H9 (cell line): ENCODE results near the gene KCTD1. TPM values are rescaled to one million over a fixed set of nuclear protein-coding genes. Genes with fewer than 3 reads are reported as not detected.

Experiments
- DNase-seq: peaks from one replicate; pipeline ENCODE4 v3.0.0-alpha.2; 2017
- H2AFZ ChIP-seq: one replicate; pipeline ENCODE4 v1.6.1; 2013; ENCODE audit warnings: mild to moderate bottlenecking, low read length, control low read depth, moderate library complexity
- H2AK5ac ChIP-seq: 2 replicates; pipeline ENCODE4 v1.6.1; 2013; ENCODE audit warnings: low read length, control low read depth, mixed read lengths; ENCODE audit not compliant: insufficient read length
- H2BK120ac ChIP-seq: one replicate; pipeline ENCODE4 v1.6.1; 2013; ENCODE audit warnings: low read depth, mild to moderate bottlenecking, low read length, control low read depth, inconsistent platforms; ENCODE audit not compliant: poor library complexity, severe bottlenecking
- H2BK12ac ChIP-seq: 2 replicates; pipeline ENCODE4 v1.6.1; 2013; ENCODE audit warnings: low read length, control low read depth, mixed read lengths, low read depth; ENCODE audit not compliant: insufficient read length
- H2BK15ac ChIP-seq: 2 replicates; pipeline ENCODE4 v1.6.1; 2013; ENCODE audit warnings: low read depth, low read length, control low read depth
- H2BK20ac ChIP-seq: one replicate; pipeline ENCODE4 v1.6.1; 2013; ENCODE audit warnings: low read depth, mild to moderate bottlenecking, low read length, control low read depth, inconsistent platforms; ENCODE audit not compliant: poor library complexity, severe bottlenecking
- H2BK5ac ChIP-seq: 2 replicates; pipeline ENCODE4 v1.6.1; 2013; ENCODE audit warnings: low read length, control low read depth, mixed read lengths; ENCODE audit not compliant: insufficient read length
- H3K14ac ChIP-seq: 2 replicates; pipeline ENCODE4 v1.6.1; 2013; ENCODE audit warnings: low read length, control low read depth; ENCODE audit not compliant: insufficient read depth
- H3K18ac ChIP-seq: 2 replicates; pipeline ENCODE4 v1.6.1; 2013; ENCODE audit warnings: low read depth, mild to moderate bottlenecking, mixed read lengths, low read length, control low read depth; ENCODE audit not compliant: insufficient read length
- H3K23ac ChIP-seq: 2 replicates; pipeline ENCODE4 v1.6.1; 2013; ENCODE audit warnings: low read length, control low read depth, mixed read lengths, low read depth; ENCODE audit not compliant: insufficient read length
- H3K23me2 ChIP-seq: 2 replicates; pipeline ENCODE4 v1.6.1; 2013; ENCODE audit warnings: low read depth, mild to moderate bottlenecking, mixed read lengths, low read length, control low read depth; ENCODE audit not compliant: insufficient read length, poor library complexity, severe bottlenecking
- H3K27ac ChIP-seq: 2 replicates; pipeline ENCODE4 v1.5.1; 2013; ENCODE audit warnings: low read length, control low read depth, mixed read lengths, low read depth; ENCODE audit not compliant: insufficient read length
- H3K27me3 ChIP-seq: 2 replicates; pipeline ENCODE4 v1.6.1; 2013; ENCODE audit warnings: low read length, control low read depth, inconsistent platforms; ENCODE audit not compliant: insufficient read depth
- H3K4ac ChIP-seq: 2 replicates; pipeline ENCODE4 v1.6.1; 2013; ENCODE audit warnings: low read depth, mild to moderate bottlenecking, control low read depth, inconsistent platforms, low read length, moderate library complexity
- H3K4me1 ChIP-seq: 2 replicates; pipeline ENCODE4 v1.6.1; 2013; ENCODE audit warnings: low read length, control low read depth, inconsistent platforms; ENCODE audit not compliant: insufficient read depth
- H3K4me2 ChIP-seq: 2 replicates; pipeline ENCODE4 v1.6.1; 2013; ENCODE audit warnings: low read length, control low read depth, mixed read lengths; ENCODE audit not compliant: insufficient read length, insufficient read depth
- H3K56ac ChIP-seq: 2 replicates; pipeline ENCODE4 v1.6.1; 2013; ENCODE audit warnings: low read depth, mild to moderate bottlenecking, mixed read lengths, low read length, control low read depth; ENCODE audit not compliant: insufficient read length
- H3K79me1 ChIP-seq: 2 replicates; pipeline ENCODE4 v1.6.1; 2013; ENCODE audit warnings: low read depth, mild to moderate bottlenecking, moderate library complexity, low read length, control low read depth, inconsistent platforms; ENCODE audit not compliant: insufficient read depth, poor library complexity, severe bottlenecking
- H3K79me2 ChIP-seq: 2 replicates; pipeline ENCODE4 v1.6.1; 2013; ENCODE audit warnings: low read length, control low read depth, inconsistent platforms; ENCODE audit not compliant: insufficient read depth
- H3K9ac ChIP-seq: 2 replicates; pipeline ENCODE4 v1.6.1; 2013; ENCODE audit warnings: low read length, control low read depth, mixed read lengths; ENCODE audit not compliant: insufficient read length; ENCODE audit errors: extremely low read depth
- H3K9me3 ChIP-seq: one replicate; pipeline ENCODE4 v1.6.1; 2013; ENCODE audit warnings: low read depth, low read length, inconsistent platforms; ENCODE audit not compliant: control insufficient read depth
- H3T11ph ChIP-seq: one replicate; pipeline ENCODE4 v1.6.1; 2013; ENCODE audit warnings: mild to moderate bottlenecking, low read length, control low read depth, inconsistent platforms
- H4K20me1 ChIP-seq: one replicate; pipeline ENCODE4 v1.6.1; 2013; ENCODE audit not compliant: control insufficient read depth, insufficient read length, insufficient read depth
- H4K5ac ChIP-seq: 2 replicates; pipeline ENCODE4 v1.6.1; 2013; ENCODE audit warnings: low read depth, mild to moderate bottlenecking, mixed read lengths, low read length, control low read depth; ENCODE audit not compliant: insufficient read length
- H4K8ac ChIP-seq: replicated peaks from 2 replicates; pipeline ENCODE4 v1.6.1; 2013; ENCODE audit warnings: low read length, control low read depth, mixed read lengths, low read depth; ENCODE audit not compliant: insufficient read length
- H4K91ac ChIP-seq: 2 replicates; pipeline ENCODE4 v1.6.1; 2013; ENCODE audit warnings: low read depth, mild to moderate bottlenecking, moderate library complexity, mixed read lengths, low read length, control low read depth; ENCODE audit not compliant: insufficient read length
- H3K27ac Mint-ChIP-seq, 3 experiments: 2 replicates in 2 of 3; 3 replicates in 1 of 3; pipeline ENCODE4 v1.8.0; 2020 to 2021; ENCODE audit warnings: mixed read lengths in 3 of 3, mild to moderate bottlenecking in 1 of 3, moderate library complexity in 1 of 3
- H3K27me3 Mint-ChIP-seq: 2 replicates; pipeline ENCODE4 v1.8.0; 2021; ENCODE audit warnings: low read depth, mild to moderate bottlenecking, moderate library complexity, mixed read lengths
- H3K36me3 Mint-ChIP-seq, 3 experiments: 2 replicates in 2 of 3; 3 replicates in 1 of 3; pipeline ENCODE4 v1.8.0; 2020 to 2021; ENCODE audit warnings: low read depth in 3 of 3, mixed read lengths in 3 of 3; ENCODE audit not compliant: insufficient read depth in 1 of 3
- H3K4me1 Mint-ChIP-seq, 2 experiments: 2 replicates each; pipeline ENCODE4 v1.8.0; 2020; ENCODE audit warnings: mixed read lengths in 2 of 2
- H3K4me3 Mint-ChIP-seq, 2 experiments: 2 replicates in 1 of 2; 3 replicates in 1 of 2; pipeline ENCODE4 v1.8.0; 2020 to 2021; ENCODE audit warnings: mild to moderate bottlenecking in 2 of 2, mixed read lengths in 2 of 2, moderate library complexity in 1 of 2
- H3K9me3 Mint-ChIP-seq, 2 experiments: 2 replicates in 1 of 2; 3 replicates in 1 of 2; pipeline ENCODE4 v1.8.0; 2020; ENCODE audit warnings: mild to moderate bottlenecking in 2 of 2, mixed read lengths in 2 of 2, moderate library complexity in 1 of 2
- CTCF ChIP-seq: fragments of 200-600 bp; sonication (generic); conservative IDR thresholded peaks from 3 replicates; pipeline ENCODE4 v1.8.0; 2021; ENCODE audit warnings: antibody characterized with exemption, mild to moderate bottlenecking
- WGBS: extraction: QIAGEN DNeasy Blood & Tissue Kit; methylation state at CpG from one replicate; pipeline ENCODE4 v1.1.7; 2013; ENCODE audit warnings: missing lambda C conversion rate, low lambda C conversion rate, mixed read lengths; ENCODE audit not compliant: insufficient read length; ENCODE audit errors: extremely low coverage; 5-methylcytosine and 5-hydroxymethylcytosine counted together
- total RNA-seq: library from RNA; stranded (reverse); gene quantifications from 2 replicates; pipeline ENCODE4 v1.2.1, GENCODE V29; 2021

The KCTD1 gene
- total RNA-seq, 1 experiment from 2014 or later, result 10.8 TPM

DNA sequence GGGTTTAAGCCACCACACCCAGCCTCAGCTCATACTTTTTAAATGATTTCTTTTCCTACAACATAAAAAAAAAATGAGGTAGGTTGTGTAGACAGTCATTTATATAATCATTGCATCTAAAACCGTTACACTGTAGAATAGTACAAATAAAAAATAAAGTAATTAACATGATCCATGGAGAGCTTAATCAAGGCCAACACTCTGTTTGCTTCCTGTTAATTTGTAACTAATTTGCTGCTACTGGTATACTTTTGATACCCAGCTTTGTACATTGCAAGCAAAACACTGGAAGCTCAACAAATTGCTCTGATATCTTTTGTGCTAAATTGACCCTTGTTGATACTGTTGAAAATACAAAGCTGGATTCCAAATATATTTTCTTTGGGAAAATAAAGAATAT, 20.2 kb upstream of the KCTD1 start:
- Histone ChIP-seq H3K79me2 (no peaks in the 10 kb centered on the region), H3K18ac (no peak overlapping the region), H3K23ac (no peak overlapping the region), H3K9me3 (no peaks in the 10 kb centered on the region), H4K20me1 (no peaks in the 10 kb centered on the region), H3K79me1 (no peaks in the 10 kb centered on the region), H2BK15ac (no peak overlapping the region), H2BK20ac (no peak overlapping the region), H3K4ac (no peak overlapping the region), H3K4me2 (no peak overlapping the region), H3K56ac (no peak overlapping the region), H3K14ac (no peak overlapping the region), H3K27ac (no peak overlapping the region), H4K91ac (no peak overlapping the region), H3K4me1 (no peaks in the 10 kb centered on the region; the same call in 1 of the 2 replicates), H2AK5ac (no peak overlapping the region), H4K8ac (no peak overlapping the region), H4K5ac (no peak overlapping the region), H2BK120ac (no peak overlapping the region), H3K27me3 (no peaks in the 10 kb centered on the region; the same call in 1 of the 2 replicates), H2BK5ac (no peak overlapping the region), H2BK12ac (no peak overlapping the region), H2AFZ (no peak overlapping the region), H3K23me2 (no peaks in the 10 kb centered on the region), H3T11ph (no peak overlapping the region), H3K9ac (no peak overlapping the region)
- no peak for DNase-seq
- TF ChIP-seq CTCF, result no peak
- Mint-ChIP-seq H3K9me3 (no peaks in the 10 kb centered on the region), H3K4me3 (no peak overlapping the region), H3K4me1 (peaks cover 28 to 37% of the 10 kb centered on the region in 2 experiments), H3K27ac (no peak overlapping the region), H3K36me3 (no peaks in the 10 kb centered on the region), H3K27me3 (peaks cover 21% of the 10 kb centered on the region)
- WGBS, result no CpG with 5 or more reads among the region's 1 CpG
